Measurements from ENCODE around the gene NRAP.

NRAP gene

GRCh38 chr10:113621799-113622198, 42.0 kb downstream of the NRAP start:
- TF ChIP-seq CTCF (conservative IDR thresholded peaks at IDR 0.05), result no peak
- no peak overlapping the region for H3K27ac ChIP-seq

- no peak for TF ChIP-seq CTCF (conservative IDR thresholded peaks at IDR 0.05)
- no peak overlapping the region for H3K27ac ChIP-seq
Observed at GRCh38 chr10:113620936-113621335, 42.9 kb downstream of the NRAP start.

GRCh38 chr10:113620511-113620910, 43.3 kb downstream of the NRAP start:
- no peak overlapping the region for H3K27ac ChIP-seq
- no peak for TF ChIP-seq CTCF (conservative IDR thresholded peaks at IDR 0.05)

- H3K27ac ChIP-seq, result no peak overlapping the region
- no peak for TF ChIP-seq CTCF (conservative IDR thresholded peaks at IDR 0.05)
Observed at GRCh38 chr10:113619401-113619800, 44.4 kb downstream of the NRAP start.

GRCh38 chr10:113618338-113618737, 45.5 kb downstream of the NRAP start:
- H3K27ac ChIP-seq, result no peak overlapping the region
- no peak for TF ChIP-seq CTCF (conservative IDR thresholded peaks at IDR 0.05)

GRCh38 chr10:113617086-113617485, 46.8 kb downstream of the NRAP start:
- no peak for TF ChIP-seq CTCF (conservative IDR thresholded peaks at IDR 0.05)
- no peak overlapping the region for H3K27ac ChIP-seq

GRCh38 chr10:113616244-113617074, 47.4 kb downstream of the NRAP start:
- peak; percentile 7; the same call in 1 of the 2 replicates for TF ChIP-seq CTCF (conservative IDR thresholded peaks at IDR 0.05)
- H3K27ac ChIP-seq, result no peak overlapping the region
